ENCODE measurements around the gene DNAJC5. TPM values are rescaled to one million over a fixed set of nuclear protein-coding genes. Genes with fewer than 3 reads are reported as not detected.
A peak's percentile ranks its signal among the peaks of the same experiment; 100 is the strongest.

DNAJC5 gene
- total RNA-seq, 1 experiment from 2014 or later: 45.0 TPM

DNA sequence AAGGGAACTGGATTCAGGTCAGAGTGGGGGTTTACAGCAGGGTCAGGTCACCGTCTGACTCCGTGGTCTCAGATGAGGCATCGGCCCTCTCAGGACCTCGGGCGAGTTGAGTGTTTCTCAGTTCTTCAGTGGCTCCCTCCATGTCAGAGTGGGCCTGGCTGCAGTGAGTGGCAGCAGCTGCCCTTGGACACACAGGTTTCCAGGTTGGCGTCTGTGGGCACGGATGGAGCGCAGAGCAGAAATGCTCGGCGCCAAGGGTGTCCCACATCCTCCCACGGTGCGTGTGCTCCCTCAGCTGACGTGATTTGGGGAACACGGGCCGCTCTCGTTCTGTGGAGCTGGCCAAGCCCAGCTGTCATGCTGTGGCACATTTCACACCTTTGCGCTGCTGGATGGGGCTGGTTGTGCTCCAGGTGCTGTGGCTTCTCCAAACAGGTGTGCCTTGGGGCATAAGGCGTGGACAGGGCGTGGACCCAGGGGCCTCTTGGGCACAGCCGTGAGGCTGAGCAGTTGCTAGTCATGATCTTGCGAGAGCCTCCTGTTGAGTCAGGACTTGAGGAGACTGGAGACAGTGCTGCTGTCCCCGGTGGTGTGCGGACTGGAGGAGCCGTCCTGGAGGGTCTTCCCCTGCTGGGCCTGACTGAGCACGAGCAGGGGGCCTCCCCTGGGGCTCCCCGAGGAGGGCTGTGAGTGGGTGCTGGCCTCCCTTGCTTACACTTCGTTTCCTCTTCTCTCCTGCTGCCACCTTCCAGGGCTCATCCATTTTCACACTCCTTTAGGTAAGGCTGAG is 9.5 kb upstream of the DNAJC5 start:
- DNase-seq (ENCODE audit: unreplicated experiment): peak; percentile 41
- H3K4me1 Mint-ChIP-seq (ENCODE audit: insufficient read depth, unreplicated experiment): peaks cover 31% of the 10 kb centered on the region

DNA sequence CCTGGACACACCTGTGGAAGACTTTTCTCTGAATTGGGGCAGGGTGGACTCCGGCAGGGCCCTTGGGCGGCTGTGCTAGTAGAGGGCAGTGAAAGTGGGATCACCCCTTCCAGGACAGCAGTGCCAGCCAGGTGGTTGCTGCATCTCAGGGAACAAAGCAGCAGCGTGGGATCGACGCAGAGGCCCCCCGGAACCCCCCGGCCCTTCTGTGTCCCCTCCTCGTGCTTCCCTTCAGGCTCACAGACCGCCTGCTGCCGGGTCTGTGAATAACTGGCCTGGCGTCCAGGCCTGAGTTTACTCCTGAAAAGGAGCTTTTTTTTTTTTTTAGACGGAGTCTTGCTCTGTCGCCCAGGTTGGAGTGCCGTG is 8.9 kb upstream of the DNAJC5 start:
- CTCF ChIA-PET: interaction anchor here (1.2 kb wide), 1 partner anchor 94 kb away, joined by 4 read pairs; no protein-coding TSS in a partner anchor
- Mint-ChIP-seq H3K27ac (ENCODE audit: low read depth, unreplicated experiment) (peak overlapping the region; percentile 35), H3K4me1 (ENCODE audit: insufficient read depth, unreplicated experiment) (peaks cover 31% of the 10 kb centered on the region), H3K27me3 (ENCODE audit: insufficient read depth, unreplicated experiment) (no peaks in the 10 kb centered on the region), H3K9me3 (ENCODE audit: unreplicated experiment) (no peaks in the 10 kb centered on the region), H3K4me3 (ENCODE audit: unreplicated experiment) (no peak overlapping the region), H3K36me3 (ENCODE audit: insufficient read depth, unreplicated experiment) (peaks cover 67% of the 10 kb centered on the region)
- TF ChIP-seq, protein P1, sequence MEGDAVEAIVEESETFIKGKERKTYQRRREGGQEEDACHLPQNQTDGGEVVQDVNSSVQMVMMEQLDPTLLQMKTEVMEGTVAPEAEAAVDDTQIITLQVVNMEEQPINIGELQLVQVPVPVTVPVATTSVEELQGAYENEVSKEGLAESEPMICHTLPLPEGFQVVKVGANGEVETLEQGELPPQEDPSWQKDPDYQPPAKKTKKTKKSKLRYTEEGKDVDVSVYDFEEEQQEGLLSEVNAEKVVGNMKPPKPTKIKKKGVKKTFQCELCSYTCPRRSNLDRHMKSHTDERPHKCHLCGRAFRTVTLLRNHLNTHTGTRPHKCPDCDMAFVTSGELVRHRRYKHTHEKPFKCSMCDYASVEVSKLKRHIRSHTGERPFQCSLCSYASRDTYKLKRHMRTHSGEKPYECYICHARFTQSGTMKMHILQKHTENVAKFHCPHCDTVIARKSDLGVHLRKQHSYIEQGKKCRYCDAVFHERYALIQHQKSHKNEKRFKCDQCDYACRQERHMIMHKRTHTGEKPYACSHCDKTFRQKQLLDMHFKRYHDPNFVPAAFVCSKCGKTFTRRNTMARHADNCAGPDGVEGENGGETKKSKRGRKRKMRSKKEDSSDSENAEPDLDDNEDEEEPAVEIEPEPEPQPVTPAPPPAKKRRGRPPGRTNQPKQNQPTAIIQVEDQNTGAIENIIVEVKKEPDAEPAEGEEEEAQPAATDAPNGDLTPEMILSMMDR (IDR thresholded peaks at IDR 0.05; ENCODE audit: unreplicated experiment): no peak
- no TSS peak for BruUV-seq (replicated peaks)
- no peak for DNase-seq (ENCODE audit: unreplicated experiment)
- intact Hi-C loops (cut with micrococcal nuclease): no loop called here
- POLR2A ChIA-PET: interaction anchor here (0.7 to 5.2 kb wide), 4 partner anchors 12 to 21 kb away, joined by 4 to 42 read pairs (median 17); partner anchors contain the start of gene TPD52L2

More for the DNA sequence above, 9.5 kb upstream of the DNAJC5 start:
- no peak overlapping the region for H3K4me3 Mint-ChIP-seq (ENCODE audit: unreplicated experiment)
- H3K36me3 Mint-ChIP-seq (ENCODE audit: insufficient read depth, unreplicated experiment): peaks cover 66% of the 10 kb centered on the region
- peak overlapping the region; percentile 35 for H3K27ac Mint-ChIP-seq (ENCODE audit: low read depth, unreplicated experiment)
- TF ChIP-seq, protein P1 (IDR thresholded peaks at IDR 0.05; ENCODE audit: unreplicated experiment): no peak
- ChIA-PET CTCF (interaction anchor here (1.2 kb wide), 1 partner anchor 95 kb away, joined by 4 read pairs; no protein-coding TSS in a partner anchor), POLR2A (interaction anchor here (1.1 to 5.2 kb wide), 6 partner anchors 8 to 21 kb away, joined by 3 to 42 read pairs (median 7); partner anchors contain the start of gene TPD52L2)
- H3K27me3 Mint-ChIP-seq (ENCODE audit: insufficient read depth, unreplicated experiment): no peaks in the 10 kb centered on the region
- no TSS peak for BruUV-seq (replicated peaks)
- intact Hi-C loops (cut with micrococcal nuclease): no loop called here
- no peaks in the 10 kb centered on the region for H3K9me3 Mint-ChIP-seq (ENCODE audit: unreplicated experiment)

DNA sequence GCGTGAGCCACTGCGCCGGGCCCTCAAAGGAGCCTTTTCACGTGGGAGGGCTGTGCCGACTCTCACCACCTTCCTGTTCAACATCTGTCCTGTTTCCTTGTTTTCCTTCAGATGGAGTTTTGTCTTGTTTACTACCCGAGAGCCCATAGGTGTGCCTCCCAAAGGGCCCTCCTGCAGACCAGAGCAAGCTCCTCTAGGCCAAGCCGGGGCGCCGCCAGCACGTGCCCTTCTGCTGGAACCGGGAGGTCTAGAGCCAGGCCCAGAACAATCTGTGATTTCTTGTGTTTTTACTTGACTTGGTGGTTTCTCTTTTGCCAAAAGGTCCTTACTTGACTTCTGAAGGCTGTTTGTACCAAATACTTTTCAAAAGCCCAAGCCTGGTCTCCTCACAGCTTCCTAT is 8.0 kb upstream of the DNAJC5 start:
- H3K27me3 Mint-ChIP-seq (ENCODE audit: insufficient read depth, unreplicated experiment): no peaks in the 10 kb centered on the region
- no peak overlapping the region for H3K27ac Mint-ChIP-seq (ENCODE audit: low read depth, unreplicated experiment)
- ChIA-PET CTCF (interaction anchor here (0.6 to 1.2 kb wide), 3 partner anchors 93 to 252 kb away, joined by 3 to 4 read pairs (median 3); no protein-coding TSS in a partner anchor), POLR2A (interaction anchor here (0.7 to 3.1 kb wide), 3 partner anchors 10 to 22 kb away, joined by 4 to 21 read pairs (median 5); partner anchors contain the start of gene TPD52L2)
- TF ChIP-seq, protein P1 (IDR thresholded peaks at IDR 0.05; ENCODE audit: unreplicated experiment): no peak
- H3K36me3 Mint-ChIP-seq (ENCODE audit: insufficient read depth, unreplicated experiment): peaks cover 72% of the 10 kb centered on the region
- no peaks in the 10 kb centered on the region for H3K9me3 Mint-ChIP-seq (ENCODE audit: unreplicated experiment)
- intact Hi-C loops (cut with micrococcal nuclease): no loop called here
- BruUV-seq (replicated peaks): no TSS peak
- no peak for DNase-seq (ENCODE audit: unreplicated experiment)
- H3K4me1 Mint-ChIP-seq (ENCODE audit: insufficient read depth, unreplicated experiment): peaks cover 31% of the 10 kb centered on the region
- no peak overlapping the region for H3K4me3 Mint-ChIP-seq (ENCODE audit: unreplicated experiment)

Data from MCF 10A (cell line).